ENCODE data around the gene GGACT.

DNA sequence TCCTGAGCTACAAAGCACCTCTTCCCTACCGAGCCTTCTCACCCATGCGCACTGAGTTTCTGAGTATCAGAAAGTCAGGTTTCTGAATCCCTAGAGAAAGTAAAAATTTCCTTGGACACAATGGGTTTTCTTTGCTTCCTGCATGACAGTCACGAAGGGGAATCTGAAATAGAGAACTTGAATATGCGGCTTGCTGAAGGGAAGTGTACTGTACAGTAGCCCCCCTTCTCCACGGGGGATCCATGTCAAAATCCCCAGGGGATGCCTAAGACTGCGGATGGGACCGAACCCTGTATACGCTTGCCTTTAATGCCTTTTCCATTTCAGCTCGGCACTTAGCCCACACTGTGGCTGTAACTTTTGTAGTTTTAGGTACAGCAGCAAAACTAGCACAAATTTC, 107.9 kb downstream of the GGACT start:
- TF ChIP-seq POLR2AphosphoS5 (IDR thresholded peaks at IDR 0.05; ENCODE audit: low read depth, low read length) (no peak), SIN3A (IDR thresholded peaks at IDR 0.05; ENCODE audit: borderline replicate concordance, insufficient read depth, low read length) (no peak)
